K562 (cell line): ENCODE measurements around the gene TMC5. TPM values are rescaled to one million over a fixed set of nuclear protein-coding genes. Genes with fewer than 3 reads are reported as not detected.
A peak's percentile ranks its signal among the peaks of the same experiment; 100 is the strongest.

Experiments used
- AFF4 ChIP-seq: sonication (generic); formaldehyde crosslinking; IDR thresholded peaks from 2 replicates; pipeline ENCODE4 v1.8.0; 2023; ENCODE audit warnings: mild to moderate bottlenecking, missing genetic modification reagents
- DLX4 ChIP-seq: fragments of 250-450 bp; sonication (Bioruptor Pico); IDR thresholded peaks from 2 replicates; pipeline ENCODE4 v1.6.1; 2021; ENCODE audit warnings: mild to moderate bottlenecking
- FOXJ3 ChIP-seq: sonication (generic); formaldehyde crosslinking; IDR thresholded peaks from 2 replicates; pipeline ENCODE4 v1.4.0; 2020; ENCODE audit warnings: mild to moderate bottlenecking, missing genetic modification reagents
- KDM1A ChIP-seq, 2 experiments: fragments of 450-650 bp; IDR thresholded peaks; 2 replicates each; pipeline ENCODE4 v1.6.1; 2016; ENCODE audit warnings: mild to moderate bottlenecking in 2 of 2
- KLF10 ChIP-seq: fragments of 250-450 bp; sonication (Bioruptor Pico); IDR thresholded peaks from 2 replicates; pipeline ENCODE4 v1.6.1; 2021; ENCODE audit warnings: matching md5 sums
- SETDB1 ChIP-seq: IDR thresholded peaks from one replicate; pipeline ENCODE4 v1.6.1; 2012; ENCODE audit warnings: low read length, control low read depth, inconsistent platforms
- TCF7 ChIP-seq: sonication (generic); IDR thresholded peaks from 2 replicates; pipeline ENCODE4 v1.6.1; 2016; ENCODE audit warnings: antibody characterized with exemption, borderline replicate concordance
- ZBTB40 ChIP-seq, 2 experiments: fragments of 450-650 bp in 1 of 2; sonication (generic) in 1 of 2; formaldehyde crosslinking in 1 of 2; IDR thresholded peaks; 2 replicates each; pipeline versions ENCODE4 v1.7.1 to v1.9.0; 2016 to 2022; ENCODE audit warnings: inconsistent platforms in 1 of 2, mild to moderate bottlenecking in 1 of 2, missing genetic modification reagents in 1 of 2
- ZNF121 ChIP-seq: sonication (generic); formaldehyde crosslinking; conservative IDR thresholded peaks from 2 replicates; pipeline ENCODE4 v1.8.0; 2022; ENCODE audit warnings: missing genetic modification reagents
- ZNF197 ChIP-seq: fragments of 200-800 bp; sonication (Bioruptor generic); IDR thresholded peaks from 2 replicates; pipeline ENCODE4 v1.6.1; 2016; ENCODE audit warnings: low read depth, missing genetic modification characterization, missing compliant biosample characterization
- ZNF212 ChIP-seq: fragments of 450-650 bp; formaldehyde crosslinking; IDR thresholded peaks from 2 replicates; pipeline ENCODE4 v1.4.0; 2020; ENCODE audit warnings: mild to moderate bottlenecking
- polyA plus RNA-seq, 8 experiments: library from polyadenylated mRNA; depleted of rRNA in 4 of 8; stranded (reverse) in 5 of 8; unstranded in 3 of 8; fragments of >200 nt; fragmentation: Nextera tagmentation in 2 of 8; fragmentation: Illumina TruSeq in 1 of 8; extraction: Ambion mirVana in 2 of 8; extraction: Trizol in 1 of 8; gene quantifications; 2 replicates each; pipeline versions ENCODE4 v1.2.1 to v1.2.3, GENCODE V29; 2011 to 2014; ENCODE audit warnings: inconsistent platforms in 1 of 8, missing spikeins in 1 of 8
- total RNA-seq, 7 experiments: library from RNA; depleted of rRNA in 6 of 7; stranded (reverse); fragments of >200 nt in 6 of 7; fragmentation: Illumina TruSeq in 2 of 7; extraction: Trizol in 2 of 7; gene quantifications; 2 replicates each; pipeline versions ENCODE4 v1.2.1 to v1.2.3, GENCODE V29; 2011 to 2021; ENCODE audit warnings: low replicate concordance in 1 of 7

TMC5 gene
- total and polyA plus RNA-seq, 9 of the 15 experiments (the other 6 are each of a cell fraction or from before 2014, with no cell fraction given) = 0.83 to 2.6 (median 1.6) TPM

DNA sequence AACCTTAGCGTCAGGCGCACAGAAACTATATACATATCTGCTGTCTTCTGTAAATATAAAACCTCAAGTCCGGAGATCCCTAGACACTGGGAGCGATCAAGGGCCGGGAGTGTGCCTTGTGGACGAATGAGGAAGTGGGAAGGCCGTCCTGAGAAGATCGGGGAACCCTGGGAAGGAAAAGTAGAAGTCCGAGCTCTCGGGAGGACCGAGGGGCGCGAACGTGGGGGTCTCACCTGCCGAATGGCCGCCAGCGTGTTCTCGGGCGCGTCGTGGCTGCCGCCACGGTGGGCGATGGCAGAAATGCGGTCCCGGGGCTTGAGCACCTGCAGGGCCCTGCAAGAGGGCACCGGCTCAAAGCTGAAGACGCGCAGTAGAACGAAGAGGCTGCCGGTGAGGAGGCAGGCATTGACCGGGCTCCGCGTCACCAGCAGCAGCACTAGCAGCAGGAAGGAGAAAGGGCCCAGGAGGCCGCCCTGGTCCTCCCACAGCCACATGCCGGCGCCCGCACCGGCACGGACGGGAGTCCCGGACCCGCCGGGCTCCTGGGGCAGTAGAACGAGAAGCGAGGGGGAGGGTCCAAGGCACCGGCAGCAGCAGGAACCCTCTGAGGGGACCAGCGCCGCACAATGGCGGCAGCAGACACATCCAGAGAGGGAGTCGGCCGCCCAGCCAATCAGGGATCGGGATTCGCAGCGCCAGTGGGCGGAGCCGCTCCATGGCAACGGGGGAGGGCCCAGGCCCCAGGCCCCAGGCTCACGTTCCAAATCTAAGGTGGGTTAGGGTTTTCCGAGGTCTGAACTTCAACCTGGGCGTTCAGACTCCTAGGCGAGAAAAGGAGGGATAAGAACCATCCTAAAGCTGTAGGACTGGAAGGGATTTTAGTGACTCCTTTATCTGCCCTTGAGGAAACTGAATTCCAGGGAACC is 104.1 kb downstream of the TMC5 start, which contains the start of gene GDE1 (continued):
- TF ChIP-seq AFF4 (CRISPR knock-in tag) = 0 out of 2 replicates have a peak, but pooled peaks have one; percentile 90
- no peak for TF ChIP-seq ZNF212
- no peak for TF ChIP-seq DLX4
- TF ChIP-seq TCF7 = no peak
- no peak for TF ChIP-seq SETDB1
- no peak for TF ChIP-seq ZBTB40 (IDR thresholded peaks at IDR 0.05)
- no peak for TF ChIP-seq ZBTB40 (CRISPR knock-in tag; IDR thresholded peaks at IDR 0.05)
- no peak for TF ChIP-seq KLF10 (CRISPR knock-in tag)
- no peak for TF ChIP-seq ZNF197
- TF ChIP-seq ZNF121 (CRISPR knock-in tag) = no peak
- TF ChIP-seq FOXJ3 (CRISPR knock-in tag) = no peak
- TF ChIP-seq KDM1A (IDR thresholded peaks at IDR 0.05) = no peak
